Measurements from ENCODE around the gene NAP1L4.

- no peak for TF ChIP-seq CTCF (IDR thresholded peaks at IDR 0.05; ENCODE audit: low read depth, low read length)
- no peak for TF ChIP-seq POLR2A (IDR thresholded peaks at IDR 0.05; ENCODE audit: extremely low read depth, insufficient read length)
Measured at GRCh38 chr11:3035333-3035732, 43.2 kb upstream of the NAP1L4 start.
